ENCODE measurements around the gene MBD5.

MBD5 gene

DNA sequence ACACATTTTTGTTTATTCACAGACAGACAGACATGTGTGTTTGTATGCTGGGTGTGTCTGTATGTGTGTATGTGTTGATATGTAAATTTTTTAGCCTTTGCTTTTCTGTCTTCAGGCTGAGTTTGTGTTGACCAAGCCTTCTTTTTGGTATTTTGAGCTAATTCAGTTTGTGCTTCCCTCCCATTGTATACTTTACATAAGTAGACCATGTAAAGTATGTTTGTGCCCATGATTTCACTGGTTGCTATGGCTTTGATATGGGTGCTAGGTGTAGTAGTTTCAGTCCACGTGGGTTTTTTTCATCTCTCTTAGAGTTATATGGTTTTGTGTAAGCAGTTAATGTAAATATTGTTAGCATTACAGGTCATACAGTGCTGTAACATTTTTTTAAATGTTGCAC lies 494.2 kb downstream of the MBD5 start:
- no peak overlapping the region for H3K4me3 ChIP-seq (ENCODE audit: low read depth, low read length)
- H3K4me1 ChIP-seq (ENCODE audit: control insufficient read depth, insufficient read depth, low read length), result peaks cover 18% of the 10 kb centered on the region
- no peaks in the 10 kb centered on the region for H3K36me3 ChIP-seq (ENCODE audit: control insufficient read depth, insufficient read depth, low read length)
- no peaks in the 10 kb centered on the region for H3K27me3 ChIP-seq (ENCODE audit: control insufficient read depth, insufficient read depth, low read length)
- no peak overlapping the region for H3K27ac ChIP-seq (ENCODE audit: low read depth, low read length)
- no peaks in the 10 kb centered on the region for H3K9me3 ChIP-seq (ENCODE audit: control insufficient read depth, insufficient read depth, low read length)
- H3K9ac ChIP-seq (ENCODE audit: low read depth, low read length), result no peak overlapping the region

GRCh38 chr2:148515976-148516375 lies 495.1 kb downstream of the MBD5 start:
- Histone ChIP-seq H3K27me3 (ENCODE audit: control insufficient read depth, insufficient read depth, low read length) (no peaks in the 10 kb centered on the region), H3K9me3 (ENCODE audit: control insufficient read depth, insufficient read depth, low read length) (no peaks in the 10 kb centered on the region), H3K27ac (ENCODE audit: low read depth, low read length) (no peak overlapping the region)

GRCh38 chr2:148517296-148517695 lies 496.4 kb downstream of the MBD5 start:
- Histone ChIP-seq H3K27ac (ENCODE audit: low read depth, low read length) (no peak overlapping the region), H3K36me3 (ENCODE audit: control insufficient read depth, insufficient read depth, low read length) (no peaks in the 10 kb centered on the region), H3K9ac (ENCODE audit: low read depth, low read length) (no peak overlapping the region), H3K9me3 (ENCODE audit: control insufficient read depth, insufficient read depth, low read length) (no peaks in the 10 kb centered on the region), H3K27me3 (ENCODE audit: control insufficient read depth, insufficient read depth, low read length) (no peaks in the 10 kb centered on the region), H3K4me3 (ENCODE audit: low read depth, low read length) (no peak overlapping the region), H3K4me1 (ENCODE audit: control insufficient read depth, insufficient read depth, low read length) (peaks cover 18% of the 10 kb centered on the region)

More at GRCh38 chr2:148515976-148516375, 495.1 kb downstream of the MBD5 start:
- Histone ChIP-seq H3K9ac (ENCODE audit: low read depth, low read length) (no peak overlapping the region), H3K4me3 (ENCODE audit: low read depth, low read length) (no peak overlapping the region), H3K36me3 (ENCODE audit: control insufficient read depth, insufficient read depth, low read length) (no peaks in the 10 kb centered on the region), H3K4me1 (ENCODE audit: control insufficient read depth, insufficient read depth, low read length) (peaks cover 18% of the 10 kb centered on the region)

GRCh38 chr2:148517822-148518221 lies 496.9 kb downstream of the MBD5 start:
- Histone ChIP-seq H3K36me3 (ENCODE audit: control insufficient read depth, insufficient read depth, low read length) (no peaks in the 10 kb centered on the region), H3K9ac (ENCODE audit: low read depth, low read length) (no peak overlapping the region), H3K27ac (ENCODE audit: low read depth, low read length) (no peak overlapping the region), H3K4me3 (ENCODE audit: low read depth, low read length) (no peak overlapping the region), H3K27me3 (ENCODE audit: control insufficient read depth, insufficient read depth, low read length) (no peaks in the 10 kb centered on the region), H3K4me1 (ENCODE audit: control insufficient read depth, insufficient read depth, low read length) (peaks cover 18% of the 10 kb centered on the region), H3K9me3 (ENCODE audit: control insufficient read depth, insufficient read depth, low read length) (no peaks in the 10 kb centered on the region)

DNA sequence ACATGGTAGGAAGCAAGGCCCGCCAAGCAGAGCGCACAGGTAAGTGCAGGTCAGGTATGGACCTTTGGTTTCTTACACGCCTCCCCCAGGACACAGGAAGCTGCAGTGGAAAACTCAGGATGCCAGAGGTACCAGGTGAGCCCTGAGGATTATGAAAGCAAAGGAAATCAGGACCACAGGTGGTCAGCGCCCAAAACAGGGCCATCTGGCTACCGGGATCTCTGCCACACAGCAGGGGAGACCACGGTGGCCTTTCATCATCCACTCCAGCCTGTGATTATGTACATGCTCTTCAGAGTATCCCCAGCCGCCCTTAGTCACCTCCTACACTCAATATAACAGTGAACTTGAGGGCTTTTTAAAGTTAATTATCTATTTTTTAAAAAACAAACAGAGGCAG lies 498.1 kb downstream of the MBD5 start:
- Histone ChIP-seq H3K27me3 (ENCODE audit: control insufficient read depth, insufficient read depth, low read length) (no peaks in the 10 kb centered on the region), H3K27ac (ENCODE audit: low read depth, low read length) (no peak overlapping the region), H3K36me3 (ENCODE audit: control insufficient read depth, insufficient read depth, low read length) (no peaks in the 10 kb centered on the region), H3K4me3 (ENCODE audit: low read depth, low read length) (no peak overlapping the region), H3K9me3 (ENCODE audit: control insufficient read depth, insufficient read depth, low read length) (no peaks in the 10 kb centered on the region), H3K9ac (ENCODE audit: low read depth, low read length) (no peak overlapping the region), H3K4me1 (ENCODE audit: control insufficient read depth, insufficient read depth, low read length) (peaks cover 24% of the 10 kb centered on the region)

- H3K9ac ChIP-seq (ENCODE audit: low read depth, low read length), result no peak overlapping the region
- no peak overlapping the region for H3K27ac ChIP-seq (ENCODE audit: low read depth, low read length)
- peaks cover 17% of the 10 kb centered on the region for H3K4me1 ChIP-seq (ENCODE audit: control insufficient read depth, insufficient read depth, low read length)
- H3K36me3 ChIP-seq (ENCODE audit: control insufficient read depth, insufficient read depth, low read length), result no peaks in the 10 kb centered on the region
- no peaks in the 10 kb centered on the region for H3K9me3 ChIP-seq (ENCODE audit: control insufficient read depth, insufficient read depth, low read length)
- H3K4me3 ChIP-seq (ENCODE audit: low read depth, low read length), result no peak overlapping the region
- H3K27me3 ChIP-seq (ENCODE audit: control insufficient read depth, insufficient read depth, low read length), result no peaks in the 10 kb centered on the region
These were observed 500.3 kb downstream of the MBD5 start for GRCh38 chr2:148521181-148521580.

- Histone ChIP-seq H3K9ac (ENCODE audit: low read depth, low read length) (no peak overlapping the region), H3K27ac (ENCODE audit: low read depth, low read length) (no peak overlapping the region), H3K27me3 (ENCODE audit: control insufficient read depth, insufficient read depth, low read length) (no peaks in the 10 kb centered on the region), H3K4me1 (ENCODE audit: control insufficient read depth, insufficient read depth, low read length) (peaks cover 17% of the 10 kb centered on the region), H3K4me3 (ENCODE audit: low read depth, low read length) (no peak overlapping the region), H3K9me3 (ENCODE audit: control insufficient read depth, insufficient read depth, low read length) (no peaks in the 10 kb centered on the region), H3K36me3 (ENCODE audit: control insufficient read depth, insufficient read depth, low read length) (no peaks in the 10 kb centered on the region)
These were observed 502.4 kb downstream of the MBD5 start for GRCh38 chr2:148523315-148523714.

DNA sequence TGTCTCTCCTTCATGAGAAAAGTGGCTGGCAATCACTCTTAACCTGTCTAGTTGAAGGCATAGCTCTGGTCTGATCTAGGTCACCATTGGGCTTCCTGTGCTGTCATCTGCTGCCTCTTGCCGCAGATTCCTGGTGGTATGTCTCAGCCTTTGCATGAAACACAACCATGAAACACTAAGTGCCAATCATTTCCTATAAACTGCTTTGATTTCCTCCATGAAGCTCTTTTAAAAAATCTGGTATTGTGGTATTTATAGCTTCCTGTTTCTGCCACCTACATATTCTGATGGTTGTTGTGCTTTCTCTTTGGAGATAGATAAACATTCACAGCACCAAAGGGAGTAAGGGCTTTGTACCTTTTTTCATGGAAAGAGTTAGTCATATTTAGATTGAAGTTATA lies 503.6 kb downstream of the MBD5 start:
- Histone ChIP-seq H3K4me3 (ENCODE audit: low read depth, low read length) (no peak overlapping the region), H3K27me3 (ENCODE audit: control insufficient read depth, insufficient read depth, low read length) (no peaks in the 10 kb centered on the region), H3K4me1 (ENCODE audit: control insufficient read depth, insufficient read depth, low read length) (peaks cover 7% of the 10 kb centered on the region), H3K9ac (ENCODE audit: low read depth, low read length) (no peak overlapping the region), H3K27ac (ENCODE audit: low read depth, low read length) (no peak overlapping the region), H3K36me3 (ENCODE audit: control insufficient read depth, insufficient read depth, low read length) (no peaks in the 10 kb centered on the region), H3K9me3 (ENCODE audit: control insufficient read depth, insufficient read depth, low read length) (no peaks in the 10 kb centered on the region)

GRCh38 chr2:148525130-148525529 lies 504.2 kb downstream of the MBD5 start:
- Histone ChIP-seq H3K4me1 (ENCODE audit: control insufficient read depth, insufficient read depth, low read length) (peaks cover 6% of the 10 kb centered on the region), H3K27ac (ENCODE audit: low read depth, low read length) (no peak overlapping the region), H3K4me3 (ENCODE audit: low read depth, low read length) (no peak overlapping the region), H3K9me3 (ENCODE audit: control insufficient read depth, insufficient read depth, low read length) (no peaks in the 10 kb centered on the region), H3K36me3 (ENCODE audit: control insufficient read depth, insufficient read depth, low read length) (no peaks in the 10 kb centered on the region), H3K9ac (ENCODE audit: low read depth, low read length) (no peak overlapping the region), H3K27me3 (ENCODE audit: control insufficient read depth, insufficient read depth, low read length) (no peaks in the 10 kb centered on the region)

DNA sequence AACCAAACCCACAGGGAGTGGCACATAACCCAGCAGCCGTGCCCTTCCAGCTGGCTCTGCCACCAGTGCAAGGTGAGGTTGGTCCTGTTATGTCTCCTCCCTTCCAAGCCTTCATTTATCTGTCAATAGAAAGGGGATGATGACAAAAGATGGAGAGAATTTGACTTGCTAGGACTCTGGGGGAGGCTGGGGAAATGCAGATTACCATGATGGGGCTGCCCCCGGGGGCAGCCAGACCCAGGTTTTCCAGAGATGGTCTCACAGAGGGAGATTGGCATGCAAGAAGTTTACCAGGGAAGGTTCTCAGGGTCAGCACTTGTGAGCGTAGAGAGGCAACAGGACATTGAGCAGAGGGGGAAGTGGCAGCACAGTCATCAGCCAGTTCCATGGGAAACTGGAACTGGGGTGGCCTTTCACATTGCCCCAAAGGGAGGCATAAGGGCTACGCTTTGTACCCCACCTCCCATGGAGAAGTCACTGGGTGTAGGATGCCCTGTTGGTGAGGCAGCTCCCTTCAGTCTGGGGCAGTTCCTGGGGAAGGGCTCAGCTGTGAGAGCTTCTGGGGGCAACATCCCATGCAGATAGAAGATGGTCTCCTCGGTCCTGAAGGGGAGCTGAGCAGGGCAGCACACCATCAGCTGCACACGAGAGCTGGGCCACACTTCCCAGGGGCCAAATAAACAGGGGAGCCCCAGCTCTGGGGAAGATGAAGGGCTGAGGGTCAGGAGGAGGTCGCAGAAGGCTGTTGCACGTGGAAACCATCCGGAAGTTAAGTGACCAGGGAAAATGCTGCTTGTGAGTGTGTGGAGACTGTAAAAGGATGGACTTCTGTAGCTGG lies 505.8 kb downstream of the MBD5 start:
- H3K9me3 ChIP-seq (ENCODE audit: control insufficient read depth, insufficient read depth, low read length), result no peaks in the 10 kb centered on the region
- no peak overlapping the region for H3K9ac ChIP-seq (ENCODE audit: low read depth, low read length)
- peaks cover 6% of the 10 kb centered on the region for H3K4me1 ChIP-seq (ENCODE audit: control insufficient read depth, insufficient read depth, low read length)
- H3K27ac ChIP-seq (ENCODE audit: low read depth, low read length), result no peak overlapping the region
- no peak overlapping the region for H3K4me3 ChIP-seq (ENCODE audit: low read depth, low read length)
- no peaks in the 10 kb centered on the region for H3K36me3 ChIP-seq (ENCODE audit: control insufficient read depth, insufficient read depth, low read length)
- no peaks in the 10 kb centered on the region for H3K27me3 ChIP-seq (ENCODE audit: control insufficient read depth, insufficient read depth, low read length)

GRCh38 chr2:148527488-148528340 lies 506.8 kb downstream of the MBD5 start:
- Histone ChIP-seq H3K4me1 (ENCODE audit: control insufficient read depth, insufficient read depth, low read length) (peaks cover 6% of the 10 kb centered on the region), H3K36me3 (ENCODE audit: control insufficient read depth, insufficient read depth, low read length) (no peaks in the 10 kb centered on the region), H3K4me3 (ENCODE audit: low read depth, low read length) (no peak overlapping the region), H3K27me3 (ENCODE audit: control insufficient read depth, insufficient read depth, low read length) (no peaks in the 10 kb centered on the region), H3K27ac (ENCODE audit: low read depth, low read length) (no peak overlapping the region), H3K9me3 (ENCODE audit: control insufficient read depth, insufficient read depth, low read length) (no peaks in the 10 kb centered on the region), H3K9ac (ENCODE audit: low read depth, low read length) (no peak overlapping the region)
